GM20000 (cell line): ENCODE results near the gene KRT86.
"Not testable (repeated sequence)": the region's sequence is repeated elsewhere in the genome, so short reads cannot be mapped to it uniquely, and the experiment has no call there.

Experiments used
- DNase-seq: peaks from one replicate; pipeline ENCODE4 v3.0.0; 2012; ENCODE audit warnings: low spot score
- TF ChIP-seq, protein P1 (sequence below): IDR thresholded peaks from 2 replicates; pipeline ENCODE4 v1.5.1; 2012; ENCODE audit warnings: mild to moderate bottlenecking, control low read depth; ENCODE audit errors: extremely low read depth, missing control alignments

The KRT86 gene

DNA sequence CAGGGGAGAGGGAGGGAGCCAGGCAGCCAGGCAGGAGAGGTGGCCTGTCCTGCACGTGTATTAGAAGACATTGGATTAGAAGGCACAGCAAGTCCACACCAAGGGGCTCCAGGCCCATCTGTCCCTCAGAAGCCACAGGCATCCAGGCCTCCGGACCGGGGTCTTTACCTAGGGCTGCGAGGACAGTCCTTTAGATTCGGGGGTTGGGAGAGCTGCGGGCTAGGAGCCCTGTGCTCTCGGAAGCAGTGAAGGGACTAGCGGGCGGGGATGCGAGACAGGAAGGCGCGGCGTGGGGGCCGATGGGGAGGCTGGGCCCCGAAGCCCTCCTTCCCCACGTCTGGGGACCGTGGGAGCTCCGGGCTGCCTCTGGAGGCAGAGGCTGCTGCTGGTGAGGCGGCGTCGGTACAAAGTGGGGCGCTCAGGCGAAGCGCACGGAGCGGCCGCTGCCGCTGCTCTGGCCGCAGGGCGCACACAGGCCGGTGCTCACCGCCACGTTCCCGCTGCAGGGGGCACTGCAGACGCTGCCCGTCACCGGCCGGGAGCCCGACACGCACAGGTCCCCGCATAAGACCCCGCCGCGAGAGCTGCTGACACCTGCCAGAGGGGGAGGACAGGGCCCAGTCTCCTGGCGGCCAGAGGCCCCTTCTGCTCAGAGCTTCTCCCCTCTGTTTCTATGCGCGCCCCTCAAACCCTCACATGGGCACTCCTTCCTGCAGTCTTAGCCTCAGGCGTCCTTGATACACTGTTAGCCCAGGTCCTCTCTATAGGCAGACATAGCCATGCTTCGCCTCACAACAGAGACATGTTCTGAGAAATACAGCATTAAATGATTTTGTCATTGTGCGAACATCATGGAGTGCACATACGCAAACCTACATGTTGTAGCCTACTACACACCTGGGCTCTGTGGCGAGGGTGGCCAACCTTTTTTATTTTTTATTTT is 24.1 kb upstream of the KRT86 start:
- TF ChIP-seq, protein P1, sequence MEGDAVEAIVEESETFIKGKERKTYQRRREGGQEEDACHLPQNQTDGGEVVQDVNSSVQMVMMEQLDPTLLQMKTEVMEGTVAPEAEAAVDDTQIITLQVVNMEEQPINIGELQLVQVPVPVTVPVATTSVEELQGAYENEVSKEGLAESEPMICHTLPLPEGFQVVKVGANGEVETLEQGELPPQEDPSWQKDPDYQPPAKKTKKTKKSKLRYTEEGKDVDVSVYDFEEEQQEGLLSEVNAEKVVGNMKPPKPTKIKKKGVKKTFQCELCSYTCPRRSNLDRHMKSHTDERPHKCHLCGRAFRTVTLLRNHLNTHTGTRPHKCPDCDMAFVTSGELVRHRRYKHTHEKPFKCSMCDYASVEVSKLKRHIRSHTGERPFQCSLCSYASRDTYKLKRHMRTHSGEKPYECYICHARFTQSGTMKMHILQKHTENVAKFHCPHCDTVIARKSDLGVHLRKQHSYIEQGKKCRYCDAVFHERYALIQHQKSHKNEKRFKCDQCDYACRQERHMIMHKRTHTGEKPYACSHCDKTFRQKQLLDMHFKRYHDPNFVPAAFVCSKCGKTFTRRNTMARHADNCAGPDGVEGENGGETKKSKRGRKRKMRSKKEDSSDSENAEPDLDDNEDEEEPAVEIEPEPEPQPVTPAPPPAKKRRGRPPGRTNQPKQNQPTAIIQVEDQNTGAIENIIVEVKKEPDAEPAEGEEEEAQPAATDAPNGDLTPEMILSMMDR = no peak
- peak; percentile 10 for DNase-seq

DNA sequence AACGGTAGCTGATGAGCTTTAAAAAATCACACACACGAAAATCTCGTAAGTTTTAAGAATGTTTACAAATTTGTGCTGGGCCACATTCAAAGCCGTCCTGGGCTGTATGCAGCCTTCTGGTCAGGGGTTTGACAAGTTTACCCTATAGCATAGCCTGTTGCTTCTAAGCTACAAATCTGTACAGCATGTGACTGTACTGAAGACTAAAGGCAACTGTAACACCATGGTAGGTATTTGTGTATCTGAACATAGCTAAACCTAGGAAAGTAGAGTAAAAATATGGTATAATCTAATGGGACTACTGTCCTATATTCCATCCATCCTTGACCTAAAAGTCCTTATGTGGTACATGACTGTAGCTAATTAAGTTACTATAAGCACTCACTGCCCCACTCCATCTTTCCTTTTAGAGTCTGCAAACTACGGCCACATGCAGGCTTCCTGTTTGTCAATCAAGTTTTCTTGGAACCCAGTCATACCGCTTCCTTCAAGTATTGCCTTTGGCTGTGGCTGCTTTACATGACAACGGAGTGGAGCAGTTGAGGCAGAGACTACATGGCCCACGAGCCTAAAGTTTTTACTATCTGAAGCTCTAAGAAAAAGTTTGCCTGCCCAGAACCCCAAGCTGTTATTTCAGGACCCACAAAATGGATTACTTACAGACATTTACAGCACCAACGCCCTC is 22.9 kb upstream of the KRT86 start:
- TF ChIP-seq, protein P1 = no peak
- no peak for DNase-seq

DNA sequence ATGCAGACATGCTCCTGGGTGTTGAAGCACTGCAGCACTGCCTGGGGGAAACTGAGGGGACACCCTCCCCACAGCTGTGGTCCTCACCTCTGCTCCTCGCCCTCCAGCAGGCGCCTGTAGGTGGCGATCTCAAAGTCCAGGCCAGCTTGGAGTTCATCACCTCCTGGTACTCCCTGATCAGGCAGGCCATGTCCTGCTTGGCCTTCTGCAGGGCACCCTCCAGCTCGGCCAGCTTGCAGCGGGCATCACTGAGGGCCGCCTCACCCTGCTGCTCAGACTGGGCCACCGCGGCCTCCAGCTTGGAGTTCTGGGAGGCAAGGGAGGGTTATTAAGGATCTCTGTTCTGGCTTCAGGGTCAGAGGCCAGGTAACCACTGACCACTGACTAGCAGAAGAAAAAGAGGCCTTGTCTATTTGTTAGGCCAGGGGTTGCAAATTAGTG is 22.2 kb upstream of the KRT86 start:
- TF ChIP-seq, protein P1 = peak; percentile 17
- not testable (repeated sequence) for DNase-seq

DNA sequence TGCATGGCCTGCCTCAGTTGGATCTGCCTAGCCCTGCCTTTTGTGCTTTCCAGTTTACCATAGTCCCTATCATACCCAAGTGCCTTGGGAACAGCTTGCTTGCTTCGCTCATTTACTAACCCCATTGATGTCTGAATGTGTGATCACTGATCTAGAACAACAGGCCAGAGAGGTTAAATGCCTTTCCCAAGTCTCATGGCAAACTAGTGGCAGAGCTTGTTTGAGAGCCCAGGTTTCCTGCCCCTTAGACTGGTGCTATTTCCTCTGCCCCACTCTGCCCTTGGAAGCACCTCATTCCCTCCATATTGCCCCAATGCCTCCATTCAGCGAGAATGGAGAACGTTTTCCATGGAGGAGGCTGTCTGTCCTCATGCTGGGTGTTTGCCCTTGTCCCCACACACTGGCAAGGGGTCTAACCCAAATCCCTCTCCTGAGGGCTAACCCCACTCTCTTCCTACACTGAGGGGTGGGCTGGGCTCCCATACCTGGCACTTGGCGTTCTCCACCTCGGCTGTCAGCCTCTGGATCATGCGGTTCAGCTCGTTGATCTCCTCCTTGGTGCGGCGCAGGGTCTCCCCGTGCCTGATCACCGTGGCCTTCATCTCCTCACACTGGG is 21.6 kb upstream of the KRT86 start:
- DNase-seq = no peak
- TF ChIP-seq, protein P1 = no peak

DNA sequence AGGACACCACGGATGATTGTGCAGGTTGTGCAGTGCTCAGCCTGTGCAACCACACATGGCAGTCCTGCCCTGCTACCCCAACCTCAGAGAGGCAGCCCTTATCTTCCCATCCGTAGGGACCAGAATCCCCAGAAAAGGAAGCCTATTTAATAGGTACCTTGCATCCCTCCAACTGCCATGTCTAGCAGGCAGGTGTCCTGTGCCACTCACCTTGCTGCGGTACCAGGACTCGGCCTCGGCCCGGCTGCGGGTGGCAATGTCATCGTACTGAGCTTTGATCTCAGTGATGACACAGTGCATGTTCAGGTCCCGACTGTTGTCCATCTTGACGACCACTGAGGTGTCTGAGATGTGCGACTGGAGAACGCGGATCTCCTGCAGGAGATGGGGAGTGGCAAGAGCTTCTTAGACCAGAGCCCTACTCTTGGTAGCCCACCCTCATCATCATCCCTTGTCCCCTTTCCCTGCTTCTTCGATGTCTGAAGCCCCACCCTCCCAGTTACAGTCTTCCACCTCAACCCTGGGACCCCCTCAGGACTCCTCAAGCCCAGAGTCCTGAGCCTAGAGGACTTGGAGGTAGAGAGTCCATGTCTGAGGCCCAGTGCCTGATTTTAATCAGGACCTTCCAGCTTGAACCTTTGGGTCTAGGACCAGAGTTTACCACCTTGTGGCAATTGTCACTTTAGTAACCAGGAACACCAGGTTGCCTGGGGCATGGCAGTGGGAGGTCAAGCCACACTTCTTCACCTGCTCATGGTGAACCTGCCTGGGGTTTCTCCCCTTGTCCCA is 20.9 kb upstream of the KRT86 start:
- TF ChIP-seq, protein P1 = no peak
- no peak for DNase-seq

DNA sequence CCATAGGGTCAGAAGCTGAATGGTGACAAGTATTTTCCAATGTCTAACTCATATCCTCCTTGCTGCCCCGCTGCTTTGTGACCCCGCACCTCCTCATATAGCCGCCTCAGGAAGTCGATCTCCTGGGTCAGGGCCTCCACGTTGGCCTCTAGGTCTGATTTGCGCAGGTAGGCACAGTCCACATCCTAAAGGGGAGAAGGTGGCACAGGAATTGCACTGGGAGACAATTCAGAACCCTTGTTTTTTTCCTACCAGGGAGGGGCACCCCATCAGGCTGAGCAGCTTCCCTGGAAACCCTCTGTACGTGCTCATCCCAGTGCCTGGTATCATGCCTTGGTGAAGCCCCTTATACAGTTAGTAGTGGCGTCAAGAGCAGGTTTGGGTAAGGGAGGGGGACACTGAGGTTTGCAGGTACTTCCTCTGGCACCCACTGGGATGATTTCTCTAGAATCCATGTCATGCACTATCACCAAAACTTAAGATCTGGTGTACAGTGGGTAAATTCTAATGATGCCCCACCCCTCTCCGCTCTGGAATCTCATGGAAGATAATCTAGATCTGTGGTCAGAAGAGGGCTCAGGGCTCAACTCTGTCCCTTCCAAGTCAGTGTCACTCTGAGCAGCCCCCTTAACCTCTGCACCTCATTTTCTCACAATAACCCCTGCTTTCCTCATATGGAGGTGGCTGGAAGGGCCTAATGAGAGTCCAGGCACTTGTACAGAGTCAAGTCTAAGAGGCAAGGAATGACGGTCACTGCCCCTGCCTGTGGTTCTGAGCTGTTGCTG is 20.1 kb upstream of the KRT86 start:
- DNase-seq = peak; percentile 12
- TF ChIP-seq, protein P1 = no peak
